Right kidney (tissue), 9 donors: ENCODE data around the gene SMAD9.

Experiments used
- DNase-seq: peaks from one replicate; pipeline ENCODE4 v3.0.0-alpha.2; 2016
- long read RNA-seq, 8 donors: transcript quantifications; one replicate each; lab custom pipeline, GENCODE V29; 2026

Gene SMAD9
- long read RNA-seq, donor 1, full-length matches to known transcripts = 4 of 96 reads
- long read RNA-seq, donor 1, partial matches to known transcripts = 64 of 96 reads
- long read RNA-seq, donor 1, other reads (novel, unspliced or antisense) = 28 of 96 reads
- long read RNA-seq, donor 2 = 0 reads
- long read RNA-seq, donor 3, full-length matches to known transcripts = 1 of 1 reads
- long read RNA-seq, donor 3, partial matches to known transcripts = 0 of 1 reads
- long read RNA-seq, donor 3, other reads (novel, unspliced or antisense) = 0 of 1 reads
- long read RNA-seq, donor 4, full-length matches to known transcripts = 2 of 85 reads
- long read RNA-seq, donor 4, partial matches to known transcripts = 68 of 85 reads
- long read RNA-seq, donor 4, other reads (novel, unspliced or antisense) = 15 of 85 reads
- long read RNA-seq, donor 5, full-length matches to known transcripts = 1 of 1 reads
- long read RNA-seq, donor 5, partial matches to known transcripts = 0 of 1 reads
- long read RNA-seq, donor 5, other reads (novel, unspliced or antisense) = 0 of 1 reads
- long read RNA-seq, donor 6, full-length matches to known transcripts = 1 of 9 reads
- long read RNA-seq, donor 6, partial matches to known transcripts = 8 of 9 reads
- long read RNA-seq, donor 6, other reads (novel, unspliced or antisense) = 0 of 9 reads
- long read RNA-seq, donor 7, full-length matches to known transcripts = 7 of 22 reads
- long read RNA-seq, donor 7, partial matches to known transcripts = 15 of 22 reads
- long read RNA-seq, donor 7, other reads (novel, unspliced or antisense) = 0 of 22 reads
- long read RNA-seq, donor 8, full-length matches to known transcripts = 3 of 3 reads
- long read RNA-seq, donor 8, partial matches to known transcripts = 0 of 3 reads
- long read RNA-seq, donor 8, other reads (novel, unspliced or antisense) = 0 of 3 reads

GRCh38 chr13:36919833-36920615, at the start of gene SMAD9:
TSS of gene SMAD9 (minus strand) at chr13:36920238. CDS start at chr13:36879689, 40,549 bp downstream.
- peak; percentile 27 for DNase-seq

- DNase-seq = no peak
Measured at GRCh38 chr13:36966404-36966803, 46.4 kb upstream of the SMAD9 start.

GRCh38 chr13:36965767-36966166, 45.7 kb upstream of the SMAD9 start:
- no peak for DNase-seq

GRCh38 chr13:36959456-36960116, 39.5 kb upstream of the SMAD9 start:
- no peak for DNase-seq

- no peak for DNase-seq
Measured at GRCh38 chr13:36954542-36954941, 34.5 kb upstream of the SMAD9 start.

- no peak for DNase-seq
Measured at GRCh38 chr13:36950920-36951319, 30.9 kb upstream of the SMAD9 start.

GRCh38 chr13:36950330-36950729, 30.3 kb upstream of the SMAD9 start:
- no peak for DNase-seq

DNA sequence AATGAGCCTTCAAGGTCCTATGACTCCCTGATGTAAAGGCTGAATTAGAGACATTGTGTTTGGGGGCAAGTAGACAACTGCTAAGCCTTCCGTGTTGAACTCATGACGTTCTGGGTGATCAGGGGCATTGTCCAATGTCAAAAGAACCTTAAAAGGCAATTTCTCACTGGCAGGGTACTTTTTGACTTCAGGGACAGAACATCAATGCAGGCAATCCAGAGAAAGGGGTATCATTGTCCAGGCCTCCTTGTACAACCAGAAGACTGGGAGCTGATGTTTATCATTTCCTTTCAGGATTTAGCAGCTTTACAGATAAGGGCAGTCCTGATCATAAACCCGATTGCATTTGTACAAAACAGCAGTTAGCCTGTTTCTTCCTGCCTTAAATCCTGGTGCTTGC, 25.0 kb upstream of the SMAD9 start:
- DNase-seq = no peak

GRCh38 chr13:36925603-36926002, 5.6 kb upstream of the SMAD9 start:
- DNase-seq = no peak

DNA sequence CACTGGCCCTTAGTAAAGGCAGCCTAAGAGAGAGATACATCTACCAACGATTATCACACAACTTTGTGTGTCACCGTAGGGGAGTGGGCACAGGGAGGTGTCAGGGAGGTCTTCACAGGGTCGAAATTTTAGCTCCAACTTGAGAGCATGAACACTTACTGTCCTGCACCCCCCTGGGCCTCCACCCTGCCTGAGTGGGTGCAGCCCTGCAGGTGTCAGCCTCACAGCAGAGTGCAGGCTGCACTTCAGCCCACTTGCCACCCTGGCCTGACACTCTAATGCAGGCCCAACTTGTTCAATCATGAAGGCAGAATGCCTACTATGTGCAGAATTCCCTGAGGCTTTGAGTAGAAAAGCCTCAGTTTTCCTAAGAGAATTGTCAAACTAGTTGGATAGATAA, 4.0 kb upstream of the SMAD9 start:
- no peak for DNase-seq

GRCh38 chr13:36921631-36922301, 1.7 kb upstream of the SMAD9 start:
- no peak for DNase-seq

DNA sequence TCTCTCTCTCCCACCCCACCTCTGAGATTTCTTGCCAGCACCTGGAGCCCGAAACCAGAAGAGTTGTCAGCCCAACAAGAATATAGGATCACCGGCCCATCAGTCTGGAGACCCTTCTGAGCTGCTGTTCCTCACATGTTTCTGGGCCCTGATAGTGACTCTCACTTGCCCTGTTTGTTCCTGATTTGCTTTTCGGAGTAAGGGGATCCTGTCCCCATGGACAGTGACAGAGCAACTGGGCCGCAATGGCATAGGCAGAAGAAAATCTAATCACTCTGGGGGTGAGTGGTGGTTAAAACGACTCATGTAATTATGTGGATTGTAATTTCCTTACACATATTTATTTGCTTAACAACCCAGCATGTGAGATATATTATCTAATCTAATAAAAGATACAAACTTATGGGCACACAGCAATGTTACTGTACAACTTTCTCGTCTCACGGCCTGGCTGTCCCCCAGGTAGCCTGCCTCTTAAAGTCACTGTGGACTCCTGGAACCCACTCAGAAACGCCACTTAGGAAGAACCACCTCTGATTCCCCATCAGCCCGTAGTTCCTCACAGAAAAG, 663 bp upstream of the SMAD9 start:
- DNase-seq = peak; percentile 64

DNA sequence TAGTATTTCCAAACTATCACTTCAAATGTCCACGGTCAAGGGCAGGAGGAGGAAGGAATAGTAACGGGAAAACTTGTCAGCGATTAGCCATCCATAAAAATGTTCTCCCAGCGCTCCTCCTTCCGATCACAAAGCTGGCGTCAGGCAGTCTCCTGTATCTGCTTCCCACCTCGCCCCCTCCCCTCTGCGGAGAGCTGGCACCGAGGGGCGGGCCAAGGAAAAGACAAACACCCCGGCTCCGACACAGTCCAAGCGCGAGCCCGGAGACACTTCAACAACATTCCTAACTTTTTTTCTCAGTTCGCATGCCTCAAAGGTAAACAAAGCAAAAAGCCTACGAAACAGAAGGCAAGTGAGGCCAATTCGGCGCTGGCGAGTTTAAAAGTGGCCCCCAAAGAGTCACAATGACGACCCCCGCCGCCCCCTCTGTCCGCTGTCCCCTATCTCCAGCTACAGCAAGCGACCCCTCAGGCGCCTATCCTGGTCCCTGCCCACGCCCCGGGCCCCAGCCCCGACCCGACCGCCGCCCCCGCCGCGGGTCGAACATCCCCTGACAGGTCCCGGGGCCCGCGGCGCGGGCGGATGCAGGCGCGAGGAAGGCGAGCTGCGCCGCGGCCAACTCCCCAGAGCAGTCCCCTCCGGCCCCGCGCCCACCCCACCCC, 736 bp downstream of the SMAD9 start:
- DNase-seq = peak; percentile 71

DNA sequence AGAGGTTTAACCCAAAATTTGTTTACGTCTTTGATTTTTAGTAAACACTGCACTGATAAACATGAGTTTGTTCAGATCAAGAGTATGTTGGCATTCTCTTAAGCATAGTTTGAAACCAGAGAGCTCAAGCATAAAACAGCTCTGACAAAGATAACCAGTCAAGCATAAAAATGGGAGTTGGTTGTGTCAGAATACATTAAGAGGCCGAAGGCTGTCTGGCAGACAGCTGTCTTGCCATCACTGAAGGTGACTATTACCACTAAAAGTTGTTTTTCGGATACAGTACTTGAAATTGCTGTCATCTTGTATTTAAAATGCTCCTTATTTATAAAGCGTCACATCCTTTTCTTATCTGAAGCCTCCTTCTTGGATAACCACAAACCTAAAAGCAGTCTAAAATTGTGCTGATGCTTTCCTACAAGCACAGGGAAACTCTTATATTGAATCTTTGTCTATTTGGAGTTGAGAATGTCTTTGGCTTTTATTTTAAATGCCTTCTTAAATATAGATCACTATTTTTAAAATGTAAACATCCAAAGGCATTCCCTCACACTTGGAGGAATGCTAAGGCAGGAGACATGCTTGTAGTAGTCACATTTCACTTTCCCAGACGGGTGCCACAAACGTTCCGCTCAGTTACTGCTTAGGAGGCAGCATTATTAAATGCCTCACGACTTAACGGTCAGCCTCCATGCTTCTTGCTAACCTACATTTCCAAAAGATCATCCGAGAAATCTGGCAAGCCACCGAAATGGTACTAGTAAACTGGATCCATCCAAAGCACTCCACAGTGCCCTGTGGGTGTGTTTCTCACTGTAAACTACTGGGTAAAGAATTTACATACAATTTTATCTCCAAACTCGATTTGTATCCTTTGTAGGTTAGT, 1.5 kb downstream of the SMAD9 start:
- DNase-seq = peak; percentile 21

DNA sequence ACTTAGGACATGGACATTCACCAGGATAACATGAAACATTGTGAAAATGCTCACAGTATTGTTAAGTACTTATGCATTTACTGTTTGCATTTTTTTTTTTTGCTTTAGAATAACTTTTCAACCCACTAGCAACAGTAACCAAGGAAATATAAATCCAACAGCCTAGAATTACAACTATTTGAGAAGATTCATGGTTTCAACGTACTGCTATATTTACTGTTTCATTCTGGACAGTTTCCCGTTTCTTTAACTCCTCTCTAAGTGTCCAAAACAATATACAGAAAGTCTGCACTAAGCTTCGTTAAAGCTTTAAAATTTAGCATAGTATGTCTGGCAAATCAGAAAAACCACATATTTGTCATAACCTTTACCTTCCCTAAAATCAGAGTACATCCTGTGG, 2.7 kb downstream of the SMAD9 start:
- DNase-seq = peak; percentile 10

- DNase-seq = peak; percentile 11
Measured at GRCh38 chr13:36915896-36916640, 4.0 kb downstream of the SMAD9 start.

DNA sequence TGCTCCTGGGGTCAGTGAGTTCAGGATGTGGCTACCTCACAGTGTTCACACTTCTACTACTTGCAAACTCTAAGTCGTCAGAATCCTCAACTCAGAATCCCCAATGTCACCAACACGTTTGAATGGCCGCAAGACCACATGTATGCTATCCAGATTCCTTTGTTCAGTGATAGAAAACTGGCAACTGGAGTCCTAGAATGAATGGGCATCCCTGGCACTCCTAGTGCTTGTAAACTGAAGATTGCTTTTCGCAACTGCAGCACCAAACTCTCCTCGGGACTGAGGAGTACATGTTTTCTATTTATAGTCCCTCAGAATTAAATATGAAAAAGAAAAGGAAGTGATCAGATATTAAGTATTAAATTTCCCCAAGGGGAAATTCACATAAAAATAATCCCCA, 4.9 kb downstream of the SMAD9 start:
- no peak for DNase-seq

GRCh38 chr13:36914648-36915047, 5.4 kb downstream of the SMAD9 start:
- DNase-seq = no peak

- no peak for DNase-seq
Measured at GRCh38 chr13:36913463-36913862, 6.6 kb downstream of the SMAD9 start.
